GM18951 (cell line): ENCODE measurements around the gene ZXDC.

ENCODE experiments used
- POLR2A ChIP-seq: IDR thresholded peaks from 4 replicates; pipeline ENCODE4 v1.6.1; 2011; ENCODE audit warnings: mild to moderate bottlenecking; ENCODE audit not compliant: insufficient read length, insufficient read depth; ENCODE audit errors: extremely low read depth
- in situ Hi-C: fragments of 300-500 bp; cut with MboI; formaldehyde crosslinking; loops from one replicate; pipeline ENCODE4 v1.12.0; 2022; ENCODE audit warnings: low sequenced_read_pairs, mixed read lengths, inconsistent platforms; ENCODE audit not compliant: unreplicated experiment

Gene ZXDC

GRCh38 chr3:126501736-126502135 is 26.0 kb upstream of the ZXDC start:
- TF ChIP-seq POLR2A = no peak
- in situ Hi-C loops = no loop called here

GRCh38 chr3:126501054-126501453 is 25.4 kb upstream of the ZXDC start:
- in situ Hi-C loops = no loop called here
- no peak for TF ChIP-seq POLR2A

GRCh38 chr3:126500016-126500415 is 24.3 kb upstream of the ZXDC start:
- in situ Hi-C loops = no loop called here
- no peak for TF ChIP-seq POLR2A

GRCh38 chr3:126499401-126499800 is 23.7 kb upstream of the ZXDC start:
- in situ Hi-C loops = no loop called here
- no peak for TF ChIP-seq POLR2A

- no peak for TF ChIP-seq POLR2A
- in situ Hi-C loops = no loop called here
Observed at GRCh38 chr3:126498929-126499328, 23.2 kb upstream of the ZXDC start.

- in situ Hi-C loops = no loop called here
- TF ChIP-seq POLR2A = no peak
Observed at GRCh38 chr3:126498461-126498860, 22.8 kb upstream of the ZXDC start.

- TF ChIP-seq POLR2A = no peak
- in situ Hi-C loops = no loop called here
Observed at GRCh38 chr3:126497956-126498355, 22.3 kb upstream of the ZXDC start.

GRCh38 chr3:126496894-126497850 is 21.5 kb upstream of the ZXDC start:
- TF ChIP-seq POLR2A = no peak
- in situ Hi-C loops = no loop called here

GRCh38 chr3:126495786-126496185 is 20.1 kb upstream of the ZXDC start:
- in situ Hi-C loops = no loop called here
- no peak for TF ChIP-seq POLR2A

GRCh38 chr3:126494970-126495230 is 19.2 kb upstream of the ZXDC start:
- TF ChIP-seq POLR2A = no peak
- in situ Hi-C loops = no loop called here

GRCh38 chr3:126494204-126494969 is 18.7 kb upstream of the ZXDC start:
- TF ChIP-seq POLR2A = no peak
- in situ Hi-C loops = no loop called here

- no peak for TF ChIP-seq POLR2A
- in situ Hi-C loops = no loop called here
Observed at GRCh38 chr3:126493739-126494138, 18.0 kb upstream of the ZXDC start.

GRCh38 chr3:126493051-126493450 is 17.4 kb upstream of the ZXDC start:
- in situ Hi-C loops = no loop called here

GRCh38 chr3:126491221-126492013 is 15.7 kb upstream of the ZXDC start:
- TF ChIP-seq POLR2A = no peak

More at GRCh38 chr3:126493051-126493450, 17.4 kb upstream of the ZXDC start:
- TF ChIP-seq POLR2A = no peak

GRCh38 chr3:126490619-126491018 is 14.9 kb upstream of the ZXDC start:
- TF ChIP-seq POLR2A = no peak
- in situ Hi-C loops = no loop called here

More at GRCh38 chr3:126491221-126492013, 15.7 kb upstream of the ZXDC start:
- in situ Hi-C loops = no loop called here
